Activated CD4-positive, alpha-beta memory T cell treated with anti-CD3 and anti-CD28 coated beads for 36 hours (primary cell): ENCODE measurements around the gene TTC5. TPM values are rescaled to one million over a fixed set of nuclear protein-coding genes. Genes with fewer than 3 reads are reported as not detected.
"Not testable (repeated sequence)": the region's sequence is repeated elsewhere in the genome, so short reads cannot be mapped to it uniquely, and the experiment has no call there.

Experiments used
- CTCF ChIA-PET: fragments of 350-600 bp; sonication (Branson Sonifier 250); formaldehyde crosslinking; loops from one replicate; lab custom pipeline; 2021; ENCODE audit warnings: antibody characterized with exemption, inconsistent platforms; lab: Charles Lee
- POLR2A ChIA-PET: fragments of 350-600 bp; sonication (Branson Sonifier 250); formaldehyde crosslinking; loops from one replicate; lab custom pipeline; 2021; ENCODE audit warnings: antibody characterized with exemption; lab: Charles Lee
- DNase-seq: peaks from one replicate; pipeline ENCODE4 v3.0.0-alpha.2; 2020
- H3K27ac Mint-ChIP-seq: one replicate; pipeline ENCODE4 v1.8.0; 2021; ENCODE audit warnings: mixed read lengths
- H3K27me3 Mint-ChIP-seq: one replicate; pipeline ENCODE4 v1.8.0; 2021; ENCODE audit warnings: mixed read lengths
- H3K36me3 Mint-ChIP-seq: one replicate; pipeline ENCODE4 v1.8.0; 2021; ENCODE audit warnings: mixed read lengths
- H3K4me1 Mint-ChIP-seq: one replicate; pipeline ENCODE4 v1.8.0; 2021; ENCODE audit warnings: low read depth, mixed read lengths
- H3K4me3 Mint-ChIP-seq: one replicate; pipeline ENCODE4 v1.8.0; 2021; ENCODE audit warnings: mild to moderate bottlenecking, mixed read lengths
- H3K9me3 Mint-ChIP-seq: one replicate; pipeline ENCODE4 v1.8.0; 2021; ENCODE audit warnings: mixed read lengths
- intact Hi-C: fragments of 100-400 bp; cut with micrococcal nuclease; formaldehyde crosslinking; loops from one replicate; pipeline ENCODE4 v1.15.1; 2023
- total RNA-seq, 2 experiments: library from RNA; stranded (reverse); gene quantifications; one replicate each; pipeline ENCODE4 v1.2.3, GENCODE V29; 2021

Gene TTC5
- 10 to 100 TPM; 19.0 to 22.7 TPM for total RNA-seq

GRCh38 chr14:20305265-20306078, at the start of gene TTC5:
Gene TTC5, minus strand, starts transcription at chr14:20305951. Its CDS starts 14 bp downstream, at chr14:20305937.
- intact Hi-C loops: loop anchor here (2.0 kb wide), 4 partner anchors 21 to 377 kb away; partner anchors contain the start of gene PARP2
- ChIA-PET POLR2A (no interaction called here), CTCF (interaction anchor here (1.1 to 2.3 kb wide), 2 partner anchors 21 to 304 kb away, joined by 3 to 16 read pairs; no protein-coding TSS in a partner anchor)
- Mint-ChIP-seq H3K4me1 (peaks cover 24% of the 10 kb centered on the region), H3K27me3 (no peaks in the 10 kb centered on the region), H3K36me3 (peaks cover 5% of the 10 kb centered on the region), H3K9me3 (no peaks in the 10 kb centered on the region), H3K27ac (peak within 1 kb of the TSS; percentile 80), H3K4me3 (peak within 1 kb of the TSS; percentile 89)
- DNase-seq: peak; percentile 93

- no peak for DNase-seq
- Mint-ChIP-seq H3K4me1 (no peaks in the 10 kb centered on the region), H3K9me3 (no peaks in the 10 kb centered on the region), H3K27ac (no peak overlapping the region), H3K4me3 (no peak overlapping the region), H3K36me3 (peaks cover 47% of the 10 kb centered on the region), H3K27me3 (no peaks in the 10 kb centered on the region)
- ChIA-PET CTCF (interaction anchor here (6.0 kb wide), 1 partner anchor 24 kb away, joined by 26 read pairs; no protein-coding TSS in a partner anchor), POLR2A (no interaction called here)
- intact Hi-C loops: no loop called here
Observed at GRCh38 chr14:20350860-20351259, 45.1 kb upstream of the TTC5 start.

GRCh38 chr14:20350282-20350681, 44.5 kb upstream of the TTC5 start:
- ChIA-PET POLR2A (no interaction called here), CTCF (interaction anchor here (1.3 to 6.0 kb wide), 3 partner anchors 21 to 65 kb away, joined by 4 to 26 read pairs (median 5); no protein-coding TSS in a partner anchor)
- H3K27ac Mint-ChIP-seq: peak overlapping the region; percentile 4
- H3K9me3 Mint-ChIP-seq: no peaks in the 10 kb centered on the region
- peaks cover 48% of the 10 kb centered on the region for H3K36me3 Mint-ChIP-seq
- intact Hi-C loops: no loop called here
- peaks cover 4% of the 10 kb centered on the region for H3K4me1 Mint-ChIP-seq
- no peaks in the 10 kb centered on the region for H3K27me3 Mint-ChIP-seq
- H3K4me3 Mint-ChIP-seq: no peak overlapping the region
- no peak for DNase-seq

- Mint-ChIP-seq H3K4me3 (no peak overlapping the region), H3K27me3 (peaks cover 3% of the 10 kb centered on the region), H3K27ac (no peak overlapping the region), H3K4me1 (peaks cover 19% of the 10 kb centered on the region), H3K9me3 (peaks cover 2% of the 10 kb centered on the region), H3K36me3 (peaks cover 50% of the 10 kb centered on the region)
- ChIA-PET CTCF (interaction anchor here (1.0 to 6.0 kb wide), 2 partner anchors 20 to 68 kb away, joined by 5 to 26 read pairs; no protein-coding TSS in a partner anchor), POLR2A (no interaction called here)
- DNase-seq: no peak
- intact Hi-C loops: no loop called here
Observed at GRCh38 chr14:20347747-20348146, 42.0 kb upstream of the TTC5 start.

- peaks cover 41% of the 10 kb centered on the region for H3K36me3 Mint-ChIP-seq
- intact Hi-C loops: no loop called here
Observed at GRCh38 chr14:20346713-20347112, 41.0 kb upstream of the TTC5 start.

GRCh38 chr14:20345366-20345765, 39.6 kb upstream of the TTC5 start:
- Mint-ChIP-seq H3K4me1 (peaks cover 19% of the 10 kb centered on the region), H3K27ac (no peak overlapping the region), H3K36me3 (peaks cover 36% of the 10 kb centered on the region), H3K9me3 (peaks cover 2% of the 10 kb centered on the region), H3K27me3 (peaks cover 3% of the 10 kb centered on the region), H3K4me3 (peak overlapping the region; percentile 9)
- POLR2A ChIA-PET: no interaction called here
- CTCF ChIA-PET: interaction anchor here (0.9 to 8.1 kb wide), 2 partner anchors 15 to 264 kb away, joined by 3 to 129 read pairs; partner anchors contain the start of gene CCNB1IP1
- no peak for DNase-seq
- intact Hi-C loops: no loop called here

More at GRCh38 chr14:20346713-20347112, 41.0 kb upstream of the TTC5 start:
- Mint-ChIP-seq H3K27me3 (peaks cover 3% of the 10 kb centered on the region), H3K27ac (no peak overlapping the region), H3K9me3 (peaks cover 2% of the 10 kb centered on the region), H3K4me1 (peaks cover 19% of the 10 kb centered on the region), H3K4me3 (no peak overlapping the region)
- CTCF ChIA-PET: no interaction called here
- DNase-seq: no peak
- POLR2A ChIA-PET: no interaction called here

GRCh38 chr14:20343862-20344220, 38.1 kb upstream of the TTC5 start:
- ChIA-PET POLR2A (interaction anchor here (0.8 to 4.1 kb wide), 20 partner anchors 8 to 288 kb away, joined by 3 to 59 read pairs (median 8); partner anchors contain the start of genes APEX1, CCNB1IP1, OSGEP and PIP4P1), CTCF (interaction anchor here (0.9 to 8.1 kb wide), 11 partner anchors 11 to 627 kb away, joined by 3 to 129 read pairs (median 4); partner anchors contain the start of genes CCNB1IP1 and PNP)
- Mint-ChIP-seq H3K4me1 (peaks cover 19% of the 10 kb centered on the region), H3K27me3 (peaks cover 3% of the 10 kb centered on the region), H3K27ac (peak overlapping the region; percentile 94), H3K36me3 (peaks cover 30% of the 10 kb centered on the region), H3K9me3 (peaks cover 2% of the 10 kb centered on the region), H3K4me3 (peak overlapping the region; percentile 93)
- intact Hi-C loops: loop anchor here (1.0 to 2.0 kb wide), 10 partner anchors 11 to 337 kb away; partner anchors contain the start of genes APEX1, CCNB1IP1, PIP4P1 and PNP
- DNase-seq: no peak

GRCh38 chr14:20343092-20343861, 37.5 kb upstream of the TTC5 start, which contains the start of gene PARP2:
Gene PARP2, plus strand, starts transcription at chr14:20343635. Its CDS starts 7 bp downstream, at chr14:20343642.
- H3K4me1 Mint-ChIP-seq: peaks cover 19% of the 10 kb centered on the region
- peak within 1 kb of the TSS; percentile 93 for H3K4me3 Mint-ChIP-seq
- CTCF ChIA-PET: interaction anchor here (1.1 to 8.1 kb wide), 15 partner anchors 11 to 628 kb away, joined by 3 to 129 read pairs (median 5); partner anchors contain the start of genes APEX1, CCNB1IP1, OSGEP and PIP4P1
- intact Hi-C loops: loop anchor here (1.0 to 2.0 kb wide), 10 partner anchors 10 to 338 kb away; partner anchors contain the start of genes APEX1, CCNB1IP1, PIP4P1 and PNP
- peaks cover 30% of the 10 kb centered on the region for H3K36me3 Mint-ChIP-seq
- H3K27me3 Mint-ChIP-seq: peaks cover 3% of the 10 kb centered on the region
- H3K9me3 Mint-ChIP-seq: peaks cover 2% of the 10 kb centered on the region
- peak; percentile 97 for DNase-seq
- POLR2A ChIA-PET: interaction anchor here (0.6 to 4.1 kb wide), 27 partner anchors 9 to 339 kb away, joined by 3 to 59 read pairs (median 6); partner anchors contain the start of genes APEX1, CCNB1IP1, OSGEP and PIP4P1
- peak within 1 kb of the TSS; percentile 94 for H3K27ac Mint-ChIP-seq

- H3K27me3 Mint-ChIP-seq: peaks cover 3% of the 10 kb centered on the region
- ChIA-PET POLR2A (interaction anchor here (2.5 to 4.1 kb wide), 4 partner anchors 10 to 120 kb away, joined by 26 to 59 read pairs (median 40); partner anchors contain the start of genes APEX1, CCNB1IP1, OSGEP and PIP4P1), CTCF (interaction anchor here (1.0 to 8.1 kb wide), 6 partner anchors 11 to 272 kb away, joined by 3 to 129 read pairs (median 3); partner anchors contain the start of gene CCNB1IP1)
- H3K27ac Mint-ChIP-seq: no peak overlapping the region
- H3K4me1 Mint-ChIP-seq: peaks cover 19% of the 10 kb centered on the region
- peaks cover 22% of the 10 kb centered on the region for H3K36me3 Mint-ChIP-seq
- intact Hi-C loops: loop anchor here (2.0 kb wide), 2 partner anchors 15 to 37 kb away; partner anchors contain the start of gene TTC5
- no peak overlapping the region for H3K4me3 Mint-ChIP-seq
- H3K9me3 Mint-ChIP-seq: peaks cover 2% of the 10 kb centered on the region
- DNase-seq: no peak
Observed at GRCh38 chr14:20341646-20342045, 35.9 kb upstream of the TTC5 start.

GRCh38 chr14:20341032-20341431, 35.3 kb upstream of the TTC5 start:
- H3K27ac Mint-ChIP-seq, DNase-seq, H3K4me3 Mint-ChIP-seq, intact Hi-C loops, H3K9me3 Mint-ChIP-seq, H3K27me3 Mint-ChIP-seq: not testable (repeated sequence)
- POLR2A ChIA-PET: interaction anchor here (3.0 to 4.1 kb wide), 2 partner anchors 61 to 121 kb away, joined by 26 to 37 read pairs; partner anchors contain the start of gene PIP4P1
- CTCF ChIA-PET: interaction anchor here (1.0 to 8.1 kb wide), 4 partner anchors 11 to 272 kb away, joined by 3 to 129 read pairs (median 4); partner anchors contain the start of gene CCNB1IP1
- Mint-ChIP-seq H3K36me3 (peaks cover 18% of the 10 kb centered on the region), H3K4me1 (peaks cover 19% of the 10 kb centered on the region)
